Panc1 (cell line): ENCODE data around the gene PPP1R1A. TPM values are rescaled to one million over a fixed set of nuclear protein-coding genes. Genes with fewer than 3 reads are reported as not detected.

Experiments
- ATAC-seq: fragments of 200-7000 bp; cut with Tn5 transposase; 2 replicates; pipeline ENCODE4 v1.9.1; 2020; ENCODE audit warnings: mild to moderate bottlenecking, moderate library complexity
- BruUV-seq: library from RNA; stranded (reverse); fragments of 400-500 nt; replicated peaks from 2 replicates; lab custom pipeline; 2021; lab: Mats Ljungman, UMichigan
- CTCF ChIA-PET: fragments of 300-600 bp; sonication (Branson Sonifier 250); formaldehyde crosslinking; loops from one replicate; lab custom pipeline; 2022; ENCODE audit warnings: antibody characterized with exemption; lab: Charles Lee
- POLR2A ChIA-PET: fragments of 300-600 bp; sonication (Branson Sonifier 250); formaldehyde crosslinking; loops from one replicate; lab custom pipeline; 2022; ENCODE audit warnings: antibody characterized with exemption; lab: Charles Lee
- DNase-seq: peaks from one replicate; pipeline ENCODE4 v3.0.0-alpha.2; 2010; ENCODE audit warnings: low read depth, low spot score
- H3K27ac ChIP-seq: 2 replicates; pipeline ENCODE4 v1.5.1; 2011; ENCODE audit warnings: mild to moderate bottlenecking, low read length, inconsistent platforms
- H3K27me3 ChIP-seq: fragments of 200-500 bp; sonication (Bioruptor generic); 2 replicates; pipeline ENCODE4 v1.6.0; 2014; ENCODE audit warnings: low read length, inconsistent platforms; ENCODE audit not compliant: control insufficient read depth, insufficient read depth
- H3K36me3 ChIP-seq: fragments of 200-500 bp; sonication (Bioruptor generic); 2 replicates; pipeline ENCODE4 v1.5.1; 2014; ENCODE audit warnings: inconsistent platforms, mild to moderate bottlenecking, low read length, moderate library complexity; ENCODE audit not compliant: control insufficient read depth, insufficient read depth
- H3K4me1 ChIP-seq: 2 replicates; pipeline ENCODE4 v1.5.1; 2011; ENCODE audit warnings: inconsistent platforms, mild to moderate bottlenecking, low read length, moderate library complexity; ENCODE audit not compliant: control insufficient read depth, insufficient read depth
- H3K4me3 ChIP-seq, 2 experiments: 2 replicates each; pipeline ENCODE4 v1.5.1; 2011 to 2012; ENCODE audit warnings: low read depth in 2 of 2, low read length in 2 of 2, mild to moderate bottlenecking in 2 of 2, inconsistent platforms in 1 of 2, moderate library complexity in 1 of 2
- H3K9me3 ChIP-seq: fragments of 200-500 bp; sonication (Bioruptor generic); 2 replicates; pipeline ENCODE4 v1.5.1; 2014; ENCODE audit warnings: low read depth, mild to moderate bottlenecking, inconsistent platforms, low read length, moderate library complexity; ENCODE audit not compliant: control insufficient read depth, insufficient read depth
- CTCF ChIP-seq: fragments of 450-650 bp; IDR thresholded peaks from 2 replicates; pipeline ENCODE4 v1.5.1; 2017; ENCODE audit warnings: mild to moderate bottlenecking
- POLR2AphosphoS5 ChIP-seq: IDR thresholded peaks from 2 replicates; pipeline ENCODE4 v1.6.1; 2012; ENCODE audit warnings: mild to moderate bottlenecking, low read depth, low read length, moderate library complexity
- REST ChIP-seq, 2 experiments: IDR thresholded peaks; 2 replicates each; pipeline ENCODE4 v1.6.1; 2011 to 2012; ENCODE audit warnings: low read depth in 2 of 2, control low read depth in 1 of 2, low read length in 1 of 2, mild to moderate bottlenecking in 1 of 2, moderate library complexity in 1 of 2; ENCODE audit not compliant: insufficient read depth in 1 of 2
- SIN3A ChIP-seq: IDR thresholded peaks from 2 replicates; pipeline ENCODE4 v1.6.1; 2012; ENCODE audit warnings: low read depth, mild to moderate bottlenecking, low read length, moderate library complexity, borderline replicate concordance; ENCODE audit not compliant: insufficient read depth
- TCF7L2 ChIP-seq: IDR thresholded peaks from 2 replicates; pipeline ENCODE4 v1.6.1; 2011; ENCODE audit warnings: mild to moderate bottlenecking, low read depth, low read length, inconsistent platforms
- in situ Hi-C: cut with HindIII; loops from 2 replicates; pipeline ENCODE4 v1.10.0; 2016; ENCODE audit warnings: low sequenced_read_pairs, low pct_unique_long_range_greater_than_20kb
- intact Hi-C: fragments of 100-400 bp; cut with micrococcal nuclease; formaldehyde crosslinking; loops from one replicate; pipeline ENCODE4 v1.10.0; 2022; ENCODE audit not compliant: unreplicated experiment
- total RNA-seq: library from RNA; stranded (reverse); gene quantifications from one replicate; pipeline ENCODE4 v1.2.1, GENCODE V29; 2021; ENCODE audit not compliant: unreplicated experiment

Gene PPP1R1A
- total RNA-seq, 1 experiment from 2014 or later: 0.23 TPM

DNA sequence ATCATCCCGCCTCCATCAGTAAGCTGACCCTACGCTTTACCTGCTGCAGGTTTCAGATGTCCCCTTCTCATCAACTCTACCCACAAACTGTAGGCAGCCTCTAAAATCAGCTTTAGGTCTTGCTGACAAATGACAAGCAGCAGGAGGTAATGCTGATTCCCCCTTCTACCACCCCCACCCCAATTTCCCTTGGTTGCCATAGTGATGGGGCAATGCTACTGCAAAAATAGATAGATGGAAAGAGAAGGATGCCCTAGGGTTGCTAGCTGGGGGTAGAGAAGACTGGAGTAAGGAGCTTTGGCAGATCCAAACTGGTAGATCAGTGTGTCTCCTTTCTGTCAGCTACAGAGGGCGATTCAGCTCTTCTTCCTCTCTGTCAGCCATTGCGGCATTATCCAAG lies 58.9 kb downstream of the PPP1R1A start:
- no peak for DNase-seq
- Histone ChIP-seq H3K9me3 (no peaks in the 10 kb centered on the region), H3K4me3 (no peak overlapping the region), H3K4me1 (no peaks in the 10 kb centered on the region), H3K27ac (no peak overlapping the region), H3K36me3 (no peaks in the 10 kb centered on the region), H3K27me3 (peaks cover 43% of the 10 kb centered on the region)
- in situ Hi-C loops: no loop called here
- ATAC-seq: no peak
- TF ChIP-seq TCF7L2 (no peak), SIN3A (no peak), REST (IDR thresholded peaks at IDR 0.05; ENCODE audit: insufficient read depth in 1 of 2, low read depth in 2 of 2, low read length in 1 of 2) (no peak), CTCF (no peak), POLR2AphosphoS5 (no peak)
- intact Hi-C loops: no loop called here
- BruUV-seq: no TSS peak
- CTCF ChIA-PET: no interaction called here
- POLR2A ChIA-PET: no interaction called here

Other genes with a start within 250 kb of the PPP1R1A start
- gene GPR84, start 224.2 kb downstream of the PPP1R1A start, total RNA-seq: not detected
- 5.9 TPM for gene ZNF385A, start 203.9 kb downstream of the PPP1R1A start, total RNA-seq
- gene ITGA5, start 169.4 kb downstream of the PPP1R1A start, total RNA-seq: 75.8 TPM
- gene GTSF1, start 115.1 kb downstream of the PPP1R1A start, total RNA-seq: 0.49 TPM
- gene NCKAP1L, start 90.9 kb downstream of the PPP1R1A start, total RNA-seq: 0.33 TPM
- not detected for gene PDE1B, start 39.1 kb downstream of the PPP1R1A start, total RNA-seq
- not detected for gene LACRT, start 46.2 kb upstream of the PPP1R1A start, total RNA-seq
- gene DCD, start 59.7 kb upstream of the PPP1R1A start, total RNA-seq: not detected